DOHH2 (cell line): ENCODE results near the gene EHD4.

Experiments used
- H3F3A ChIP-seq: fragments of 200-600 bp; sonication (generic), shearing (Covaris generic); 2 replicates; pipeline ENCODE4 v1.6.0; 2016; ENCODE audit warnings: antibody characterized with exemption, mild to moderate bottlenecking; ENCODE audit not compliant: control insufficient read depth, insufficient read depth
- H3K27ac ChIP-seq: fragments of 200-600 bp; sonication (generic); 2 replicates; pipeline ENCODE4 v1.5.1; 2014; ENCODE audit warnings: low read depth, mild to moderate bottlenecking, low read length, moderate library complexity
- H3K27me3 ChIP-seq: fragments of 200-600 bp; sonication (generic); 2 replicates; pipeline ENCODE4 v1.6.1; 2014; ENCODE audit warnings: mild to moderate bottlenecking, low read length, mixed read lengths; ENCODE audit not compliant: control insufficient read depth
- H3K36me3 ChIP-seq: fragments of 200-600 bp; sonication (generic); 2 replicates; pipeline ENCODE4 v1.6.1; 2014; ENCODE audit warnings: mild to moderate bottlenecking, low read length, moderate library complexity, mixed read lengths; ENCODE audit not compliant: control insufficient read depth
- H3K4me1 ChIP-seq: fragments of 200-600 bp; sonication (generic); 2 replicates; pipeline ENCODE4 v1.6.1; 2014; ENCODE audit warnings: mild to moderate bottlenecking, low read length, mixed read lengths; ENCODE audit not compliant: control insufficient read depth
- H3K4me2 ChIP-seq: fragments of 200-600 bp; sonication (generic); 2 replicates; pipeline ENCODE4 v1.6.0; 2014; ENCODE audit warnings: mild to moderate bottlenecking, low read length, moderate library complexity
- H3K4me3 ChIP-seq: fragments of 200-600 bp; sonication (generic); 2 replicates; pipeline ENCODE4 v1.5.1; 2014; ENCODE audit warnings: mild to moderate bottlenecking, low read length, mixed read lengths
- H3K79me2 ChIP-seq: fragments of 200-600 bp; sonication (generic); 2 replicates; pipeline ENCODE4 v1.6.1; 2014; ENCODE audit warnings: mild to moderate bottlenecking, low read length, mixed read lengths; ENCODE audit not compliant: control insufficient read depth
- H3K9me2 ChIP-seq: fragments of 200-600 bp; sonication (generic); replicated peaks from 2 replicates; pipeline ENCODE4 v1.6.1; 2014; ENCODE audit warnings: mild to moderate bottlenecking, low read length, mixed read lengths; ENCODE audit not compliant: control insufficient read depth
- H3K9me3 ChIP-seq: fragments of 200-600 bp; sonication (generic); 2 replicates; pipeline ENCODE4 v1.6.1; 2014; ENCODE audit warnings: antibody characterized with exemption, low read length, mixed read lengths; ENCODE audit not compliant: control insufficient read depth, insufficient read depth
- H4K20me1 ChIP-seq: fragments of 200-600 bp; sonication (generic); 2 replicates; pipeline ENCODE4 v1.6.0; 2014; ENCODE audit warnings: low read depth, mild to moderate bottlenecking, antibody characterized with exemption, low read length, moderate library complexity; ENCODE audit not compliant: control insufficient read depth, insufficient read depth
- EZH2phosphoT487 ChIP-seq: fragments of 200-600 bp; sonication (generic); IDR thresholded peaks from 2 replicates; pipeline ENCODE4 v1.6.1; 2017; ENCODE audit warnings: borderline replicate concordance, mild to moderate bottlenecking, antibody characterized with exemption, low read length, moderate library complexity, mixed read lengths
- TF ChIP-seq, protein P1 (sequence below): fragments of 200-600 bp; sonication (generic); IDR thresholded peaks from one replicate; pipeline ENCODE4 v1.5.1; 2014; ENCODE audit warnings: antibody characterized with exemption, mild to moderate bottlenecking, low read depth, low read length; ENCODE audit not compliant: poor library complexity, severe bottlenecking

EHD4 gene

DNA sequence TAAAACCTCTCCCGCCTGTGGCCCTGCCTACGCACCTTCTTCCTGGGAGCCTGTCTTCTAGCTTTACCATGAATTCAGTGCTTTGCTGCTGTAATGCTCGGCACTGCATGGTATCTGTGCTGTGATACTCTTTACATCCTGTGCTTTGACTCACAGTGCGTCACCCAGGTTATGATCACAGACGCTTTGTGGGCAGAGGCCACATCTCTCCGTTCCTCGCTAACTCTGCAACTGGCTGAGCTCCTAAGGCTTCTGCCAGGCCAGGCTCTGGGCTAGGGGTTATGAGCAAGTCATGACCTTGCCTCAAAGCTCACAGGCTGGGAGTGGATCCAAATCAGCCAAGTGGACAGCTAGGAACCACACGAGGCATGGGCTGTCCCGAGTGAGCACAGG, 101.7 kb downstream of the EHD4 start:
- H3K4me3 ChIP-seq = no peak overlapping the region
- H3K36me3 ChIP-seq = no peaks in the 10 kb centered on the region
- H3K9me2 ChIP-seq = no peaks in the 10 kb centered on the region
- H3K4me1 ChIP-seq = peaks cover 5% of the 10 kb centered on the region
- no peaks in the 10 kb centered on the region for H3K9me3 ChIP-seq
- peaks cover 3% of the 10 kb centered on the region; the same call in 1 of the 2 replicates for H3K27me3 ChIP-seq
- TF ChIP-seq EZH2phosphoT487 = no peak
- H3F3A ChIP-seq = no peaks in the 10 kb centered on the region
- no peaks in the 10 kb centered on the region for H4K20me1 ChIP-seq
- H3K27ac ChIP-seq = no peak overlapping the region
- no peak overlapping the region for H3K4me2 ChIP-seq
- no peaks in the 10 kb centered on the region for H3K79me2 ChIP-seq

GRCh38 chr15:41869770-41870688, 102.3 kb downstream of the EHD4 start:
- Histone ChIP-seq H3K4me3 (no peak overlapping the region), H3K4me1 (no peaks in the 10 kb centered on the region; the same call in 1 of the 2 replicates), H3F3A (no peaks in the 10 kb centered on the region), H4K20me1 (no peaks in the 10 kb centered on the region), H3K4me2 (no peak overlapping the region), H3K27me3 (peaks cover 3% of the 10 kb centered on the region; the same call in 1 of the 2 replicates), H3K27ac (no peak overlapping the region), H3K79me2 (no peaks in the 10 kb centered on the region), H3K36me3 (no peaks in the 10 kb centered on the region), H3K9me3 (no peaks in the 10 kb centered on the region), H3K9me2 (no peaks in the 10 kb centered on the region)
- TF ChIP-seq EZH2phosphoT487 = no peak
- TF ChIP-seq, protein P1, sequence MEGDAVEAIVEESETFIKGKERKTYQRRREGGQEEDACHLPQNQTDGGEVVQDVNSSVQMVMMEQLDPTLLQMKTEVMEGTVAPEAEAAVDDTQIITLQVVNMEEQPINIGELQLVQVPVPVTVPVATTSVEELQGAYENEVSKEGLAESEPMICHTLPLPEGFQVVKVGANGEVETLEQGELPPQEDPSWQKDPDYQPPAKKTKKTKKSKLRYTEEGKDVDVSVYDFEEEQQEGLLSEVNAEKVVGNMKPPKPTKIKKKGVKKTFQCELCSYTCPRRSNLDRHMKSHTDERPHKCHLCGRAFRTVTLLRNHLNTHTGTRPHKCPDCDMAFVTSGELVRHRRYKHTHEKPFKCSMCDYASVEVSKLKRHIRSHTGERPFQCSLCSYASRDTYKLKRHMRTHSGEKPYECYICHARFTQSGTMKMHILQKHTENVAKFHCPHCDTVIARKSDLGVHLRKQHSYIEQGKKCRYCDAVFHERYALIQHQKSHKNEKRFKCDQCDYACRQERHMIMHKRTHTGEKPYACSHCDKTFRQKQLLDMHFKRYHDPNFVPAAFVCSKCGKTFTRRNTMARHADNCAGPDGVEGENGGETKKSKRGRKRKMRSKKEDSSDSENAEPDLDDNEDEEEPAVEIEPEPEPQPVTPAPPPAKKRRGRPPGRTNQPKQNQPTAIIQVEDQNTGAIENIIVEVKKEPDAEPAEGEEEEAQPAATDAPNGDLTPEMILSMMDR = no peak

DNA sequence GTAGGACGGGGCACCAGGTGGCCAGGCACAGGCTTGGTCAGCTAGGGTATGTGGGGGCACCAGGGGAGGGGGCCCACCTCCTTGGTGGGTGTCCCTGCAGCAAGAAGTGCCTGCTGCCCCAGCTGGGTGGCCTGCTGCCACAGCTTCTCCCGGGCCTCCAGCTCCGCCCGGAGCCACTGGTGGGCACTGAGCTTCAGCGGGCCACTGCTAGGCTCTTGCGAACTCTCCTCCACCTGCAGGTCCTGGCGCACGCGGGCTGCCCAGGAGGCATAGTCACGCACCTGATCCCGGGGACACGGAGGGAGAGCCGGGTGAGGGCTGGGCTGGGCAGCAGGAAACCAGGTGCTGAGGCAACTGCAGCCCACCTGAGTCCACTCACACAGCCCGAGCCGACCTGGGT, 104.0 kb downstream of the EHD4 start:
- no peaks in the 10 kb centered on the region for H3K36me3 ChIP-seq
- H3K27me3 ChIP-seq = peaks cover 3% of the 10 kb centered on the region; the same call in 1 of the 2 replicates
- H3K4me2 ChIP-seq = no peak overlapping the region
- no peaks in the 10 kb centered on the region for H3K79me2 ChIP-seq
- no peaks in the 10 kb centered on the region for H3K9me3 ChIP-seq
- no peak overlapping the region for H3K4me3 ChIP-seq
- no peaks in the 10 kb centered on the region for H3K9me2 ChIP-seq
- TF ChIP-seq, protein P1 = no peak
- TF ChIP-seq EZH2phosphoT487 = no peak
- no peak overlapping the region for H3K27ac ChIP-seq
- H4K20me1 ChIP-seq = no peaks in the 10 kb centered on the region
- no peaks in the 10 kb centered on the region for H3F3A ChIP-seq
- H3K4me1 ChIP-seq = no peaks in the 10 kb centered on the region
